Fibroblast of skin of abdomen (primary cell): Measurements from ENCODE around the gene SUPT3H.

Experiments
- DNase-seq: peaks from one replicate; pipeline ENCODE4 v3.0.0-alpha.2; 2013

Gene SUPT3H

DNA sequence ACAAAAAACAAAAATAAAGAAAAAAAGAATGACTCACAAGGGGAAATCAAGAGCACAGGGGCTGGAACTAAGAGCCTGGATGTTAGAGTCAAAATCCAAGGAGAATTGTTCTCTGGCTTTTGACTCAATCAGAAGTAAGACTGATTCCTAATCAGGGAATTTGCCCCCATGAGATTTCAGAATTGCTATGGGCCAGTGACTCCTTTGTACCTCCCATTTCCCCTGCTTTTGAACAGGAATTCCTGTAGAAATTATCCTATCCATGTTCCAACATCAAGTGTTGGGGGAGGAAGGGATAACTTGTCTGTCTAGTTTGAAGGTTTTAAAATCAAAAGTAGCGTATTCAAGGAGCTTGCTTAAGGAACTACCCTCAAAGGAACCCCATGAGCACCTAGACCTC lies 593.5 kb downstream of the SUPT3H start:
- no peak for DNase-seq

DNA sequence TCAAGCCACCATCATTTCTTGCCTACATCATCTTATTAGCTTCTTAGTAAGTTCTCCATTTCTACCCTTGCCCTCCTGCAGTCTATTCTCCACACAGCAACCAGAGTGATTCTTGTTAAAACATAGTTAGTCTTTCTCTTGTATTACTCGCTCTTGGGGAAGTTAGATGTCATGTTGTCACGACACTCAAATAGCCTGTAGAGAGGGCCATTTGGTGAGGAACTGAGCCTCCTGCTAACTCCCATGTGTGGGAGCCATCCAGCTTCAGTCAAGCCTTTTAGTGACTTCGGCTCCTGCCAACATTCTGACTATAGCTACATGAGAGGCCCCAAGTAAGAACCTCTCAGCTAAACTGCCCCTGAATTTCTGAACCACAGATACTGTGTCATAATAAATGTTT lies 594.8 kb downstream of the SUPT3H start:
- DNase-seq, result no peak

GRCh38 chr6:44781912-44782597 lies 595.7 kb downstream of the SUPT3H start:
- DNase-seq, result no peak

DNA sequence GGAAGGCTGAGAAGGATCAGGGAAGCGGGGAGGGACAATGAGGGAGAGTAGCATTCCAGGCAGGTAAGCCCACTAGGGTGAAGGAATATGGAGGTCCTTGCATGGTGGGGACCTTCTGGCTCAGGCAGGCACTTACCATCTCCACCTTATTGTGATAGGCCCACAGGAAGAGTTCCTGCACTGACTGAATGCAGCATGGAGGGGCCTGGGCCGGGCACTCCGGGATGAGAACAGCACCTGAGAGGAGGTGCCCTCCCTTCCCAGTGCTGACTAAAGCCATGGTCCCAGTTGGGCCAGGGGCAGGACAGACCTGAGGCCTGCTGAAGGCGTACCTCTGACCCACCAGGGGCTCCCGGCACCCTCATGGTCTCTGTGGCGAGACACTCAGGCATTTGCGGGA lies 597.6 kb downstream of the SUPT3H start:
- DNase-seq, result no peak

- no peak for DNase-seq
Measured at GRCh38 chr6:44779130-44779826, 598.5 kb downstream of the SUPT3H start.
